HepG2 (cell line): Measurements from ENCODE around the gene LEUTX. TPM values are rescaled to one million over a fixed set of nuclear protein-coding genes. Genes with fewer than 3 reads are reported as not detected.

Source experiments
- ATAC-seq: fragments of 200-7000 bp; cut with Tn5 transposase; 3 replicates; pipeline ENCODE4 v1.9.1; 2020; ENCODE audit warnings: mild to moderate bottlenecking, moderate library complexity
- BruUV-seq: library from RNA; stranded (reverse); fragments of 400-500 nt; replicated peaks from 2 replicates; lab custom pipeline; 2021; lab: Mats Ljungman, UMichigan
- CTCF ChIA-PET: fragments of 300-600 bp; formaldehyde crosslinking; extraction: SDS; loops from one replicate; lab custom pipeline; 2021; ENCODE audit warnings: low total read pairs, inconsistent platforms, low intra/inter-chr PET ratio; lab: Yijun Ruan, JAX
- POLR2A ChIA-PET: fragments of 350-600 bp; sonication (Branson Sonifier 250); formaldehyde crosslinking; loops from one replicate; lab custom pipeline; 2020; ENCODE audit warnings: antibody characterized with exemption, inconsistent platforms; lab: Yijun Ruan, JAX
- DNase-seq: peaks from one replicate; pipeline ENCODE4 v3.0.0-alpha.2; 2015; ENCODE audit warnings: low spot score
- FAIRE-seq: peaks from 3 replicates; lab custom pipeline; 2011; peaks lifted over from hg19 to GRCh38; lab: Jason Lieb, UNC
- H2AFZ ChIP-seq: one replicate; pipeline ENCODE4 v1.6.1; 2011; ENCODE audit warnings: low read length, inconsistent platforms
- H3K27ac ChIP-seq: fragments of 300-600 bp; 3 replicates; pipeline ENCODE4 v1.8.0; 2011; ENCODE audit warnings: mixed run types, mild to moderate bottlenecking, mixed read lengths, low read length, inconsistent platforms; ENCODE audit not compliant: insufficient read depth; ENCODE audit errors: extremely low read length
- H3K27me3 ChIP-seq, 2 experiments: fragments of 200-600 bp in 1 of 2; 2 replicates in 1 of 2; 3 replicates in 1 of 2; pipeline versions ENCODE4 v1.6.0 to v1.8.0; 2011; ENCODE audit warnings: low read length in 2 of 2, mild to moderate bottlenecking in 2 of 2, moderate library complexity in 2 of 2, inconsistent platforms in 1 of 2; ENCODE audit not compliant: insufficient read depth in 2 of 2, control insufficient read depth in 1 of 2
- H3K36me3 ChIP-seq, 2 experiments: fragments of 200-600 bp in 1 of 2; replicated peaks in 1 of 2; 2 replicates in 1 of 2; 3 replicates in 1 of 2; pipeline versions ENCODE4 v1.5.1 to v1.8.0; 2011; ENCODE audit warnings: low read length in 2 of 2, inconsistent platforms in 1 of 2; ENCODE audit not compliant: insufficient read depth in 2 of 2, control insufficient read depth in 1 of 2
- H3K4me1 ChIP-seq: 2 replicates; pipeline ENCODE4 v1.5.1; 2012; ENCODE audit warnings: low read length, inconsistent platforms; ENCODE audit not compliant: insufficient read depth
- H3K4me2 ChIP-seq: 2 replicates; pipeline ENCODE4 v1.6.0; 2011; ENCODE audit warnings: low read depth, low read length, inconsistent platforms
- H3K4me3 ChIP-seq, 3 experiments: fragments of 200-600 bp in 1 of 3; sonication (generic), shearing (Covaris generic) in 1 of 3; replicated peaks in 1 of 3; 2 replicates each; pipeline ENCODE4 v1.5.1; 2011 to 2016; ENCODE audit warnings: low read length in 3 of 3, inconsistent platforms in 2 of 3, low read depth in 2 of 3, mild to moderate bottlenecking in 2 of 3, control low read depth in 1 of 3, mixed read lengths in 1 of 3; ENCODE audit not compliant: insufficient read depth in 1 of 3
- H3K79me2 ChIP-seq: one replicate; pipeline ENCODE4 v1.6.1; 2011; ENCODE audit warnings: low read length, inconsistent platforms; ENCODE audit not compliant: insufficient read depth
- H3K9ac ChIP-seq: 2 replicates; pipeline ENCODE4 v1.6.0; 2011; ENCODE audit warnings: mild to moderate bottlenecking, low read depth, low read length, inconsistent platforms; ENCODE audit not compliant: insufficient read depth
- H3K9me3 ChIP-seq: 2 replicates; pipeline ENCODE4 v1.5.1; 2012; ENCODE audit warnings: mild to moderate bottlenecking, low read length
- H4K20me1 ChIP-seq: 2 replicates; pipeline ENCODE4 v1.6.0; 2011; ENCODE audit warnings: inconsistent platforms, mild to moderate bottlenecking, low read length, moderate library complexity; ENCODE audit not compliant: insufficient read depth
- ELK4 ChIP-seq: sonication (generic); formaldehyde crosslinking; IDR thresholded peaks from 2 replicates; pipeline ENCODE4 v1.9.0; 2021; ENCODE audit warnings: missing genetic modification reagents, borderline replicate concordance
- FOXO1 ChIP-seq: sonication (generic); formaldehyde crosslinking; IDR thresholded peaks from 2 replicates; pipeline ENCODE4 v1.4.0; 2020; ENCODE audit warnings: missing genetic modification reagents
- IKZF1 ChIP-seq: fragments of 450-650 bp; IDR thresholded peaks from 2 replicates; pipeline ENCODE4 v1.7.1; 2016
- ZNF260 ChIP-seq: sonication (generic); formaldehyde crosslinking; IDR thresholded peaks from 2 replicates; pipeline ENCODE4 v1.4.0; 2020; ENCODE audit warnings: missing genetic modification reagents, low read depth, mild to moderate bottlenecking, borderline replicate concordance
- ZNF318 ChIP-seq: sonication (generic); formaldehyde crosslinking; IDR thresholded peaks from 2 replicates; pipeline ENCODE4 v1.4.0; 2020; ENCODE audit warnings: mild to moderate bottlenecking, missing genetic modification reagents
- ZNF639 ChIP-seq: conservative IDR thresholded peaks from 2 replicates; pipeline ENCODE4 v1.6.1; 2018; ENCODE audit warnings: missing genetic modification reagents
- WGBS: methylation state at CpG from one replicate; pipeline ENCODE4 v1.1.6; 2017; ENCODE audit warnings: low lambda C conversion rate; 5-methylcytosine and 5-hydroxymethylcytosine counted together
- in situ Hi-C: cut with HindIII; loops from 2 replicates; pipeline ENCODE4 v1.10.0; 2017; ENCODE audit warnings: low pct_unique_long_range_greater_than_20kb; ENCODE audit not compliant: extremely low pct_ligation_motif_present
- intact Hi-C: fragments of 100-400 bp; cut with micrococcal nuclease; formaldehyde crosslinking; loops from one replicate; pipeline ENCODE4 v1.10.0; 2022; ENCODE audit not compliant: unreplicated experiment
- polyA plus RNA-seq, 8 experiments: library from polyadenylated mRNA; depleted of rRNA in 3 of 8; stranded (reverse) in 7 of 8; unstranded in 1 of 8; fragments of >200 nt; fragmentation: Illumina TruSeq in 4 of 8; extraction: Trizol in 4 of 8; gene quantifications; 2 replicates each; pipeline versions ENCODE4 v1.2.1 to v1.2.3, GENCODE V29; 2011 to 2016; ENCODE audit warnings: low read depth in 4 of 8, missing spikeins in 1 of 8, mixed read lengths in 1 of 8; ENCODE audit not compliant: insufficient read depth in 1 of 8
- total RNA-seq, 5 experiments: library from RNA; depleted of rRNA; stranded (reverse); fragments of >200 nt; fragmentation: Illumina TruSeq; extraction: Trizol; gene quantifications; 2 replicates each; pipeline ENCODE4 v1.2.3, GENCODE V29; 2016; ENCODE audit warnings: low read depth in 1 of 5

Gene LEUTX
- total and polyA plus RNA-seq, 2 of the 13 experiments (the other 11 are each of a cell fraction or from before 2014, with no cell fraction given) = not detected

GRCh38 chr19:39740395-39740794 is 38.3 kb upstream of the LEUTX start:
- no peak overlapping the region for H3K27ac ChIP-seq
- TF ChIP-seq ZNF318 (no peak), ZNF260 (no peak), ZNF639 (CRISPR knock-in tag) (no peak), IKZF1 (no peak), ELK4 (CRISPR knock-in tag) (no peak), FOXO1 (CRISPR knock-in tag) (no peak)
- TF ChIP-seq, all 625 proteins: peak for 0

More at GRCh38 chr19:39740395-39740794, 38.3 kb upstream of the LEUTX start:
- ChIA-PET CTCF (no interaction called here), POLR2A (no interaction called here)
- no peak overlapping the region for H3K4me3 ChIP-seq
- no peak overlapping the region for H3K9ac ChIP-seq
- no peak overlapping the region for H2AFZ ChIP-seq
- intact Hi-C loops (no loop called here), in situ Hi-C loops (no loop called here)
- H3K27me3 ChIP-seq = 0 out of 5 replicates have a peak, but pooled peaks cover 3 to 13% of the 10 kb centered on the region in 2 experiments
- 0% methylated on average over 1 of the region's 1 CpG for WGBS
- BruUV-seq = no TSS peak
- H3K9me3 ChIP-seq = no peaks in the 10 kb centered on the region
- H4K20me1 ChIP-seq = no peaks in the 10 kb centered on the region
- no peaks in the 10 kb centered on the region for H3K4me1 ChIP-seq
- H3K79me2 ChIP-seq = no peaks in the 10 kb centered on the region
- H3K4me2 ChIP-seq = no peak overlapping the region
- DNase-seq (no peak), FAIRE-seq (no peak), ATAC-seq (no peak)
- H3K36me3 ChIP-seq = no peaks in the 10 kb centered on the region
